Diencephalon (tissue), 1 donor: ENCODE data around the gene DOK3. TPM values are rescaled to one million over a fixed set of nuclear protein-coding genes. Genes with fewer than 3 reads are reported as not detected.

Experiments used
- total RNA-seq: library from RNA; depleted of rRNA; stranded (reverse); fragments of >200 nt; gene quantifications from one replicate; pipeline ENCODE4 v1.2.3, GENCODE V29; 2014

Gene DOK3, protein sequence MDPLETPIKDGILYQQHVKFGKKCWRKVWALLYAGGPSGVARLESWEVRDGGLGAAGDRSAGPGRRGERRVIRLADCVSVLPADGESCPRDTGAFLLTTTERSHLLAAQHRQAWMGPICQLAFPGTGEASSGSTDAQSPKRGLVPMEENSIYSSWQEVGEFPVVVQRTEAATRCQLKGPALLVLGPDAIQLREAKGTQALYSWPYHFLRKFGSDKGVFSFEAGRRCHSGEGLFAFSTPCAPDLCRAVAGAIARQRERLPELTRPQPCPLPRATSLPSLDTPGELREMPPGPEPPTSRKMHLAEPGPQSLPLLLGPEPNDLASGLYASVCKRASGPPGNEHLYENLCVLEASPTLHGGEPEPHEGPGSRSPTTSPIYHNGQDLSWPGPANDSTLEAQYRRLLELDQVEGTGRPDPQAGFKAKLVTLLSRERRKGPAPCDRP
- total RNA-seq = 4.4 TPM

DNA sequence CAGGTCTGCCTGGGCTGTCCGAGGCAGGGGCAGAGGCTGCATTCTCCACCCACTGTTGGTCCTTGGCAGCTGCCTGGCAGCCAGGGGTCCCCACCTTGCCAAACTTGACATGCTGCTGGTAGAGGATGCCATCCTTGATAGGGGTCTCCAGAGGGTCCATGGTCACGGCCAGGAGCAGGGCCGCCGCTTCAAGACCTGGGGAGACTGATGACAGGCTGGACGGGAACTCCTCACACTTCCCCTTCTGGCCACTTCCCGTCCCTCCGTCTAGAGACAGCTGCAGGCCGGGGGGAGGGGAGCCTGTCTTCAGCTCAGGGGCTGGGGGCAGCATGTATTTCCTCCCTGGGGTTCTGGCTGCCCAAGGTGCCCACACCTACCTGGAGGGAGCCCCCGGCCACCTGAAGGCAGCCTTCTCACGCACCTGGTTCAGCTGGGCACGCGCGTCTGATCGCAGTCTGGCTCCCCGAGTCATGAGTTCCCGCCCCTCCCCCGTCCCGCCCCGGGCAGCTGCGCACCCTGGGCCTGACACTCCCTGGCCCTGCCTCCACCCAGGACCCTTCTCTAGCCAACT, at the start of gene DOK3:
DOK3 (minus strand) TSS at position 446 of the 571 bp plus-strand sequence; CDS start at position 160, 286 bp downstream.

GRCh38 chr5:177554474-177555111, 45.0 kb upstream of the DOK3 start, which contains the start of gene FAM193B:
FAM193B (minus strand) TSS chr5:177554563; CDS start chr5:177554458, 105 bp downstream.

DNA sequence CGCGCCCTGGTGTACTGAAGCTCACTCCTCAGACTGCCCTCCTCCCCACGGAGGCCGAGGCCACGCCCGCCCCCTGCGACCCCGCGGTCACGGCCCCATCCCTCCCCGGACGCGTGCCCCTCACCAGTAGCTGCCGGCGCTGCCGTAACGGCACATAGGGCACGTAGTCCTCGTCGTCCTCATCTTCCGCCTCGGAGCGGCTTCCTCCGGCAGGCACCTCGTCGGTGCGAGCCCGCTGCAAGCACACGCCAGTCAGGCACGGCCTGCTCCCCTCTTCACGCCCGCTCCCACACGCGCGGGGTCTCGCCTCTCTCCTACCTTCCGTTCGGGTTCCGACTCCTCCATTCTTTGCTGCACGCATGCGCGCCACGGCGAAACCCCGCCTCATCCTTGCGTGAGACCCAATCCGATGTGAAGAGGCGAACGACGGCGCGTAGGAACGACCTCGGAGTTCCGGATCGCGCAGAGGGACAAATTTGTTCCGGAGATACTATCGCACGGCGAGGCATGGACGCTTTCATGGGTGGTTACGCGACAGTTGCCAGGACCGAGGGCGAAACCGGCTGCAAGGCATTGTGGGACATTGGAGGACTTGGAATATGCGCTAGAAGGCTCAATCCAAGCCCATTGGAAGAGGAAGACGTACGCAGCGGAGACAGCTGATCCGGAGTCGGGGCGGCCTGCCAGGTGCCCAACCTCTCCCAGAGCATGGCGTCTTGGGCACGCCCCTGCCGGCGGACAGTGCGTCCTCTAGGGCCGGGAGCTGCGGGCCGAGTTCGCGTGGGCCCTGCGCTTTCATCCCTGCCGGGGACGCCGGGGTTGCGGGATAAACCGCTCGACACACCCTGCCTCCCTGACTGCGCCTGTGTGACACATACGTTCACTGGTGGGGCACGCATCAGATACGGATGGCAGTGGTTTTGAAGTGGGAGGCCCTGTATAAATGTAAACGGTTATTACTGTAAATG, 7.3 kb upstream of the DOK3 start, which contains the start of gene DDX41:
DDX41 (minus strand) TSS at position 361 of the 968 bp plus-strand sequence; CDS start at position 345, 16 bp downstream.

DNA sequence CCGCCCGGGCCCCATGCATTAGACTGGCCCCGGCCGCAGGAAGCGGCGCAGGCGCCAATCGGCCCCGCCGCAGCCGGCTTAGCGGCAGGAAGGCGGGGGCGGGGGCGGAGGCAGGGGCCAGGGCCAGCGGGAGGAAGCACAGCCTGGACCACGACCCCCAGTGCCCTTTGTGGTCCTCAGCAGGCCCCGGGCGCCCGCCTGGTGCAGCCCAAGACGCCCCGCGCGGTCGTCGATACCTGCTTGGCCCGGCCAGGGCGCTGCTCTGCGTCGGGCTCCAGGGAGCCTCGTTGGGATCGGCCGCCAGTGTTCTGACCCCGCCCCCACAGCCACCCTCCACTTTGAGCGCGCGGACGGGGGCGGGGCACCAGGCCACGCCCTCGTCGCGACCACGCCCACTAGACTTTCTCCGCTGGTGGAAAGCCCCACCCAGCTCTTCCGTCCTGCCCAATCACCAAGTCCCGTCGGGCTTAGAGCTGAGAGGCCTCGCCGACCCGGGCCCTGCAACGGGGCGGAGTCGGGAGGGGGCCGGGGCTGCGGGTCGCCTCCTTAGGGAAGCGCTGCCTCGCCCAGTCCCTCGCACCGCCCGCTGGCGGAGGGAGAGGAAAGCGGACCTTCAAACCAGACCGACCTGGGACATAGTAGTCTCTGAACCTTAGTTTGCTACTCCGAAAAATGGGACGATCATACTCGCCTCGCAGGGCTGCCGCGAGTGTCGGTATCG, 12.2 kb downstream of the DOK3 start, which contains the start of gene PDLIM7:
PDLIM7 (minus strand) TSS at position 313 of the 721 bp plus-strand sequence. CDS start 1,092 bp downstream, outside the sequence.

DNA sequence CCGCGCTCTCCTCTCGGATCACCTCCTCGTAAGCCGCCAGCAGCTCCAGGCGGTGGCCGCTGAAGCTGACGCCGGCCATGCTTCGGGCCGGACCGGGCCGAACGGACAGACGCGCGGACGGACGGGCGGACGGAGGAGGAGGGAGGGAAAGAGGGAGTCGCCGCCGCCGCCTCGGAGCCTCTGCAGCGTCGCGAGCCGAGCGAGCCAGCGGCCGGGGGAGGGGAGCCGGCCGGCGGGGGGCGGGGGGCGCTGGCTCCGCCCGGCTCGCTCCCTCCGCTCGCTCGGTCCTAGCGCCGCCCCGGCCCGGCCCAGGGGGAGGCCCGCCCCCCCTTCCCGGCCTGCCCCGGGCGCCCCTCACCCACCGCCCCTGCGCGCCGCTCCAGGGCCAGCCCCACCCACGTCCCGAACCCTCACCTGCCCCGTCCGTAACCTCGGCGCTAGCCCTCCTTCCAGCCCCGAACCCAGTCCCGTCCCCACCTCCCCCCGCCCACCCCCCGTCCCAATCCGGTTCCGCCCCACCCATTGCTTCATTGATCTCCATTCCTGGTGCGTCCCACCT, 36.1 kb downstream of the DOK3 start, which contains the start of gene DBN1:
DBN1 (minus strand) TSS at position 192 of the 559 bp plus-strand sequence; CDS start at position 79, 113 bp downstream.

Other genes starting within 250 kb of the DOK3 start
- gene RAB24, start 206.1 kb downstream of the DOK3 start, total RNA-seq = 15.2 TPM
- 48.2 TPM for gene PRELID1, start 206.0 kb downstream of the DOK3 start, total RNA-seq
- 4.4 TPM for gene MXD3, start 197.9 kb downstream of the DOK3 start, total RNA-seq
- gene LMAN2, start 158.2 kb downstream of the DOK3 start, total RNA-seq = 90.0 TPM
- 10.1 TPM for gene RGS14, start 151.9 kb downstream of the DOK3 start, total RNA-seq
- gene SLC34A1, start 125.4 kb downstream of the DOK3 start, total RNA-seq = not detected
- gene PFN3, start 109.2 kb downstream of the DOK3 start, total RNA-seq = not detected
- gene F12, start 100.3 kb downstream of the DOK3 start, total RNA-seq = 7.4 TPM
- gene GRK6, start 83.2 kb downstream of the DOK3 start, total RNA-seq = 25.4 TPM
- 17.1 TPM for gene PRR7, start 63.0 kb downstream of the DOK3 start, total RNA-seq
- gene DBN1, start 36.2 kb downstream of the DOK3 start, total RNA-seq = 161 TPM
- 8.1 TPM for gene PDLIM7, start 12.2 kb downstream of the DOK3 start, total RNA-seq
- 68.3 TPM for gene DDX41, start 7.1 kb upstream of the DOK3 start, total RNA-seq
- gene FAM193B, start 44.7 kb upstream of the DOK3 start, total RNA-seq = 40.1 TPM
- 44.8 TPM for gene TMED9, start 82.4 kb upstream of the DOK3 start, total RNA-seq
- 18.9 TPM for gene B4GALT7, start 90.3 kb upstream of the DOK3 start, total RNA-seq